HG02870 (cell line): ENCODE results near the gene ERN2.

ENCODE experiments used
- ATAC-seq: cut with Tn5 transposase; IDR thresholded peaks from one replicate; pipeline ENCODE4 v1.9.1; 2021; ENCODE audit warnings: mild to moderate bottlenecking, moderate library complexity; ENCODE audit not compliant: unreplicated experiment

ERN2 gene

DNA sequence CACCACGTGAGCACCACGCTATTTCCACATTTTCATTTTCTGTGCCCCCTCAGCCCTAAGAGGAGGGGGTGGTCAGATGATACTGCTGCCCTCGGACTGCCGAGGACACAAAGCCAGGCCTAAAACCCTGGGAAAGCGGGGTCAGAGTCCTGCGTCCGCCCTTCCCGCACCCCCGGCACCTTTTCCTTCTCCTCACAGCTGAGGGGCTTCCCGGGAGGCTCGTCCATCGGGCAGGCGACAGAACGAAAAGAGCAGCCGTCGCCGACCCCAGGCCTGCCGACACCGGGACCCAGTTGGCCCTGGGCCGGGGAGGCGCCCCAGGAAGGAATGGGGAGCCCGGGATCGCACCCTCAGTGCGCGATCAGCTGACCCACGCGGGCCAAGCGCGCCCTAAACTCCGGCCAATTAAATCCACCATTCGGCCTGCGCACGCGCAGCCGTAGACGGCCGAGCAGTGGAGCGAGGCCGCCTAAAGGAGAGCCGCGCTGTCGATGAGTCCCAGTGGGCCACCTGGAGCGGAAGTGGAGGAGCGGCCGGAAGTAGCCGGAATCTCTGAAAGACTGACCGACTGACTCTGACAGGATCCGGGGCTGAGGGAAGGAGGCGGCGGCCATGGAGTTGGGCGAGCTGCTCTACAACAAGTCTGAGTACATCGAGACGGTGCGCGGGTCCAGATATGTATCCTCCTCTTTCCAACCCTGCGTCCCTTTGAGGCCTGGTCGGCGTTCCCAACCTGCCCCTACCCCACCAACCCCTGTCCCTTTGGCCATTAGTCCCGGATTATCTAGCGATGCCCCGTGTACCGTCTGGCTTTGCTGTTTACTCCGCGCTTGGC lies 71.9 kb downstream of the ERN2 start, which contains the start of the genes DCTN5 and PALB2:
TSS of gene DCTN5 (plus strand) at position 536 of the 835 bp plus-strand sequence. CDS start at position 613, 77 bp downstream.
TSS of gene PALB2 (minus strand) at position 380 of the 835 bp plus-strand sequence. CDS start at position 227, 153 bp downstream.
- peak; percentile 92 for ATAC-seq

DNA sequence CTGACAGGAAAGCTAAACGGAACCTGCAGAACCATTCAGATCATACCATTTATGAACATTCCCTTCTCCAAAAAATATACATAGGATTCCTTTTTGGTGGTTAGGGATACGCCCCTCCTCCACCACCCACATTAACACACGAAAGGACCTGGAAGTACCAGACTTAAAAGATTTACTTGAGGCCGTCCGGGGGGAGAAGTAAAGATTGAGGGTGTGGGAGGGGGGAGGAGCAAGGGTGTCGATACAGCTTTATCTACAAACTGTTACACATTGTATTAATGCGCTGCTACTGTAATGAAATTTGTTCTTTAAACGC lies 72.4 kb downstream of the ERN2 start:
- no peak for ATAC-seq
